GM18502 (cell line): ENCODE results near the gene CC2D2B.
"Not testable (repeated sequence)": the region's sequence is repeated elsewhere in the genome, so short reads cannot be mapped to it uniquely, and the experiment has no call there.

Experiments
- ATAC-seq: cut with Tn5 transposase; IDR thresholded peaks from one replicate; pipeline ENCODE4 v1.9.1; 2021; ENCODE audit warnings: mild to moderate bottlenecking; ENCODE audit not compliant: unreplicated experiment, poor library complexity

The CC2D2B gene

GRCh38 chr10:96017191-96017687 lies 109.5 kb downstream of the CC2D2B start:
- peak; percentile 63 for ATAC-seq

GRCh38 chr10:96021332-96021731 lies 113.6 kb downstream of the CC2D2B start:
- no peak for ATAC-seq

- no peak for ATAC-seq
Measured at GRCh38 chr10:96022739-96023138, 115.0 kb downstream of the CC2D2B start.

- ATAC-seq: no peak
Measured at GRCh38 chr10:96023168-96023567, 115.4 kb downstream of the CC2D2B start.

DNA sequence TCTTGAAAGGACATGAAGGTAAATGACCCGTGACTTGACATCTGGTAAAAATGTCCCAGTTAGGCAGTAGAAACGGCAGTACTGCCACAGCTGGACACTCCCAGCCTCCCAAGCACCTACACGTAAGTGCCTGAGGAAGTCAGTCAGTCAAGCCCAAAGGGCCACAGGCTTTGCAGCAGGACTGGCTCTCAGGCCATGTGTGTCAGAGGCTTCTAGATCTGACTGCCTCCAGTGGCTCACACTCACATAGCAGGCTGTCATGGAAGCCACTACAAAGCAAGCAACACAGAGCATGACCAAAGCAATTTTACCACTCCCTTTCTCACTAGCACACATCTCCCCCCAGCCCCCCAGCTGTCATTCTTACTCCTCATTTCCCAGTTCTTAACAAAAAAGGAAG lies 117.8 kb downstream of the CC2D2B start:
- ATAC-seq: peak; percentile 45

- ATAC-seq: no peak
Measured at GRCh38 chr10:96034625-96035024, 126.8 kb downstream of the CC2D2B start.

- no peak for ATAC-seq
Measured at GRCh38 chr10:96038476-96039387, 131.0 kb downstream of the CC2D2B start.

DNA sequence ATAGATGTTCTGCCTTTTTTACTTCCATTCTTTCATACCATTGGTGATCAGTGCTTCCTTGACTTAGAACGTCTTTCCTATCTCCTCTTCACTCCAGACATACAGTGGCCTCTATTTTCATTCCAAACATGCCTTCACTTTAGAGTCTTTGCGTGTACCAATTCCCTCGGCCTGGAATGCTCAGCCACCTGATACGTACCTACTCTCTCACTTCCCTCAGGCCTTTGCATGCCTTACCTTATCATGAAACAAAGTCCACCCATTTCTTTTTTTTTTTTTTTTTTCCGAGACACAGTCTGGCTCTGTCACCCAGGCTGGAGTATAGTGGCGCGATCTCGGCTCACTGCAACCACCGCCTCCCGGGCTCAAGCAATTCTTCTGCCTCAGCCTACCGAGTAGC lies 133.4 kb downstream of the CC2D2B start:
- no peak for ATAC-seq

DNA sequence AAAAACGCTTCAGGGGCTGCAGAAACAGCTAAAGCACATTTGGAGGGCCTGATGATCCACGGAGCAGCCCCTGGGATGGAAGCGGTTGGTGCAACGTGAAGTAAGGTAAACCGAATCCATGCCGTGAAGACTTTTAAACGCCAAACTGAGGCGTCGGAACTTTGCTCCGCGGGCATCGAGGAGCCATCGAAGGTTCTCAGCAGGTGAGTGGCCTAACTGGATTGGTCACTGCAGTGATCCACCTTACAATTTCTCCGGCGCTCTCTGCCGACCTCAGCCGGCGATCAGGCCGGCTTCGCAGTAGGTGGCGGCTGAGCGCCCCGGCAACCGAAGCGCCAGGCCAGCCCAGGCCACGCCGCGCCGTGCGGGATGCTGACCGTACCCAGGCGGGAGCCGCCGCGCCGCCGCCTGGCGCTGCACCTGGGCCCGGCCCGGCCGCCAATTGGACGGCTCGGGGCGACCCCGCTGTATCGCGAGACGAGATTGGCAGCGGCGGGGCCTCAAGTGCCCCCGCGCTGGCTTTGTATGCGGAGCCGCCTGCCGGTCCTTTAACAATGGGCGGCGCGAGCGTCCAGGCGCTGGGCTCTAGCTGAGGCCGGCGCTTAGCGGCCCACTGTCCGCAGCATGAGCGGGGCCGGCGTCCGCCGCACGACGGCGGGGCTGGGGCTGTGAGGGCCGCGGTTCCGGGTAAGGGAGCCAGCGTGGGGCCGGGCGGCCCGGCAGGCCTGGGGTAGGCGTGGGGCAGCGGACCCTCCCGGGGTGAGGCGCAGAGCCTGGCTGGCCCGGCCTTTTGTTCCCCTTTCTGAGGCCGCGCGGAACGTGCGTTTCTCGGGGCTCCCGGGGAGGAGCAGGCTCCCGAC lies 135.5 kb downstream of the CC2D2B start, which contains the start of gene CCNJ:
Gene CCNJ (plus strand): TSS at position 551 of the 860 bp plus-strand sequence. CDS start 811 bp downstream, outside the sequence.
- ATAC-seq: peak; percentile 89

GRCh38 chr10:96043893-96044715 lies 136.3 kb downstream of the CC2D2B start:
- peak; percentile 38 for ATAC-seq

GRCh38 chr10:96044736-96045135 lies 137.0 kb downstream of the CC2D2B start:
- ATAC-seq: no peak

- no peak for ATAC-seq
Measured at GRCh38 chr10:96046546-96046945, 138.8 kb downstream of the CC2D2B start.

GRCh38 chr10:96047004-96047649 lies 139.4 kb downstream of the CC2D2B start:
- no peak for ATAC-seq

DNA sequence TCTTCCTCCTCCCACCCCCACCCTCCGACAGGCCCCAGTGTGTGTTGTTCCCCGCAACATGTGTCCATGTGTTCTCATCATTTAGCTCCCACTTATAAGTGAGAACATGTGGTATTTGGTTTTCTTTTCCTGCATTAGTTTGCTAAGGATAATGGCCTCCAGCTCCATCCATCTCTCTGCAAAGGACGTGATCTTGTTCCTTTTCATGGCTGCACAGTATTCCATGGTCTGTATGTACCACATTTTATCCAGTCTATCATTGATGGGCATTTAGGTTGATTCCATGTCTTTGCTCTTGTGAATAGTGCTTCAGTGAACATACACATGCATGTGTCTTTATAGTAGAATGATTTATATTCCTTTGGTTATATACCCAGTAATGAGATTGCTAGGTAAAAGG lies 140.2 kb downstream of the CC2D2B start:
- not testable (repeated sequence) for ATAC-seq

- ATAC-seq: no peak
Measured at GRCh38 chr10:96049340-96049739, 141.6 kb downstream of the CC2D2B start.

DNA sequence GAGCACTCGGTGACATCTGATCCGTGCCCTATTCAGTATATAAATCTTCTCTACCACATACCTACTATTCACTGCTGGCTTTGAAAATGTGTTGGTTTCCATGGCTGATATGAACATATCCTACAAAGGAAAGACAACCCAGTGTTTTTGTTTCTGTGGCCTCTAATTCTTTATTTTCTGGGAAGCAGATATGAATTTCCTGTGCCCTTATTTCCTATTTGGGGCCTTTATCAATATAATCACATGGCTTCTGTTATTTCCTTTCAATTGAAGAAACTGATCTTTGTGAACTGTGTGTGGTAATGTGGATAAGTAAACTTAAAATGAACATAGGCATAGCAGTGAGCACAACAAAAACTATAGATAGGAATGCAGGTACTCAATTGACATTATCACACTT lies 146.2 kb downstream of the CC2D2B start:
- no peak for ATAC-seq

DNA sequence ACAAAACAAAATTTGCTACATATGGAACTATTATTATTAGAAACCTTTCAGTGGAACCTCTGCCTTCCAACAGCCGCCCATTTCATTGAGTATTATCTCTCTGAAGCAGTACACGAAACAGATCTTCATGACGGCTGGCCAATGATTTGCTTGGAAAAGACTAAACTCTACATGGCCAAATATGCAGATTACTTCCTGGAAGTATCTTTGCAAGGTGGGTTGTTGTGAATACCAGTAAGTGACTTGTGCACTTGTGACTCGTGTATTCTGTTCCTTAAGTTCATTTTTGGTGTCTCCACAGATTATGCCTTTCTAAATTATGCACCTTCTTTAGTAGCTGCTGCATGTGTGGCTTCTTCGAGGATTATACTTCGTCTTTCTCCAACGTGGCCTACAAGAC lies 149.0 kb downstream of the CC2D2B start:
- no peak for ATAC-seq

- no peak for ATAC-seq
Measured at GRCh38 chr10:96061232-96061631, 153.5 kb downstream of the CC2D2B start.

DNA sequence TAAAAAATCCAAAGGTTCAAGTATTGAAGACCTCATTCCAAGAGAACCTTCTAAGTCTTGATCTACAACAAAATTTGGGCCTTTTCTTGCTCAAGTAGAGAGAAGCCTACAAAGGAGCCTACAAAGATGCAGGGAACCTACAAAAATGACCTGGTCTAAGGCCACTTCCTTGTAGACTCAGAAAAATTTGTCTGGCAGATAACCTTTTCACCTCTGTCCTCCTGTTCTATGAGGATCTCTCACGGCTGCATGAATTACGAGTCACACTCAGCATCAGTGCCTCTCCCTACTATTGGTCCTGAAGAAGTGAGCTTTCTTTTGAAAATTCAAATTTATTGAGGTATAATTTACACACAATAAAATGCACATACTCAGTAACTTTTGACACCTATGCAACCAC lies 164.9 kb downstream of the CC2D2B start:
- no peak for ATAC-seq

- no peak for ATAC-seq
Measured at GRCh38 chr10:96073722-96074121, 165.9 kb downstream of the CC2D2B start.
